GM12864 (cell line): ENCODE results near the gene MAIP1.
"Not testable (repeated sequence)": the region's sequence is repeated elsewhere in the genome, so short reads cannot be mapped to it uniquely, and the experiment has no call there.

ENCODE experiments used
- DNase-seq: peaks from one replicate; pipeline ENCODE4 v3.0.0-alpha.2; 2011; ENCODE audit warnings: low read depth
- H3K4me3 ChIP-seq: 2 replicates; pipeline ENCODE4 v1.5.1; 2011; ENCODE audit warnings: mild to moderate bottlenecking, low read depth, low read length, control low read depth
- TF ChIP-seq, protein P1 (sequence below): IDR thresholded peaks from 2 replicates; pipeline ENCODE4 v1.5.1; 2011; ENCODE audit warnings: low read depth, mild to moderate bottlenecking, moderate library complexity, low read length, control low read depth, inconsistent platforms; ENCODE audit errors: missing control alignments

Gene MAIP1, protein sequence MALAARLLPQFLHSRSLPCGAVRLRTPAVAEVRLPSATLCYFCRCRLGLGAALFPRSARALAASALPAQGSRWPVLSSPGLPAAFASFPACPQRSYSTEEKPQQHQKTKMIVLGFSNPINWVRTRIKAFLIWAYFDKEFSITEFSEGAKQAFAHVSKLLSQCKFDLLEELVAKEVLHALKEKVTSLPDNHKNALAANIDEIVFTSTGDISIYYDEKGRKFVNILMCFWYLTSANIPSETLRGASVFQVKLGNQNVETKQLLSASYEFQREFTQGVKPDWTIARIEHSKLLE

DNA sequence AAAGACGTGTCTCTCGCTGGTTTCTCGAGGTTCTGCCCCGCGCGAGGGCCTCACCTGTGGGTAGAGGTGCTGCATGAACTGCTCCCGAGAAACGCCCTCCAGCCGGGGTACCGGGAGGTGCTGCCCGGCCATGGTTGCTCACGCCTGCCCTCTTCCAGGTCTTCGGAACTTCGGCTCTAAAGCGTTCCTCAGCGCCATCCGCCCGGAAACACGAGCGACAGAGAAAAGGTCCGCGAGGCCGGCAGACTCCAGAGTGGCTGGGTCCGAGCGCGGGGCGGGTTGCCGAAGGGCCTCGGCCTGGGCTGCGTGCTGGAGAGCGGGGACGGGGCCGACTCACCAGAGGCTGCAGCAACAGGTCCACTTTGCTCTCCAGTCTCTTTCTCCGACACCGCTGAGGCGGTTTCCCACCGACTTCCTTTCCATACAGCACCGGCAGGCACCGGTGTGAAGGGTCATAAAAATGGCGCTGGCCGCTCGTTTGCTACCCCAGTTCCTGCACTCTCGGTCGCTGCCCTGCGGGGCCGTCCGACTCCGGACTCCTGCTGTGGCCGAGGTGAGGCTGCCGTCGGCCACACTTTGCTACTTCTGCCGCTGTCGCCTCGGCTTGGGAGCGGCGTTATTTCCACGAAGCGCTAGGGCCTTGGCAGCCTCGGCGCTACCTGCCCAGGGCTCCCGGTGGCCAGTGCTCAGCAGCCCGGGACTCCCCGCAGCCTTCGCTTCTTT, at the start of gene MAIP1, which contains the start of gene TYW5:
TSS of gene MAIP1 (plus strand) at position 244 of the 723 bp plus-strand sequence. CDS start at position 461, 217 bp downstream.
TSS of gene TYW5 (minus strand) at position 153 of the 723 bp plus-strand sequence. CDS start at position 132, 21 bp downstream.
- H3K4me3 ChIP-seq = peak within 1 kb of the TSS; percentile 91
- peak; percentile 52 for DNase-seq
- TF ChIP-seq, protein P1, sequence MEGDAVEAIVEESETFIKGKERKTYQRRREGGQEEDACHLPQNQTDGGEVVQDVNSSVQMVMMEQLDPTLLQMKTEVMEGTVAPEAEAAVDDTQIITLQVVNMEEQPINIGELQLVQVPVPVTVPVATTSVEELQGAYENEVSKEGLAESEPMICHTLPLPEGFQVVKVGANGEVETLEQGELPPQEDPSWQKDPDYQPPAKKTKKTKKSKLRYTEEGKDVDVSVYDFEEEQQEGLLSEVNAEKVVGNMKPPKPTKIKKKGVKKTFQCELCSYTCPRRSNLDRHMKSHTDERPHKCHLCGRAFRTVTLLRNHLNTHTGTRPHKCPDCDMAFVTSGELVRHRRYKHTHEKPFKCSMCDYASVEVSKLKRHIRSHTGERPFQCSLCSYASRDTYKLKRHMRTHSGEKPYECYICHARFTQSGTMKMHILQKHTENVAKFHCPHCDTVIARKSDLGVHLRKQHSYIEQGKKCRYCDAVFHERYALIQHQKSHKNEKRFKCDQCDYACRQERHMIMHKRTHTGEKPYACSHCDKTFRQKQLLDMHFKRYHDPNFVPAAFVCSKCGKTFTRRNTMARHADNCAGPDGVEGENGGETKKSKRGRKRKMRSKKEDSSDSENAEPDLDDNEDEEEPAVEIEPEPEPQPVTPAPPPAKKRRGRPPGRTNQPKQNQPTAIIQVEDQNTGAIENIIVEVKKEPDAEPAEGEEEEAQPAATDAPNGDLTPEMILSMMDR = no peak

- no peak for DNase-seq
- H3K4me3 ChIP-seq = no peak overlapping the region
- TF ChIP-seq, protein P1 = no peak
Measured at GRCh38 chr2:199907008-199907714, 48.2 kb upstream of the MAIP1 start.

DNA sequence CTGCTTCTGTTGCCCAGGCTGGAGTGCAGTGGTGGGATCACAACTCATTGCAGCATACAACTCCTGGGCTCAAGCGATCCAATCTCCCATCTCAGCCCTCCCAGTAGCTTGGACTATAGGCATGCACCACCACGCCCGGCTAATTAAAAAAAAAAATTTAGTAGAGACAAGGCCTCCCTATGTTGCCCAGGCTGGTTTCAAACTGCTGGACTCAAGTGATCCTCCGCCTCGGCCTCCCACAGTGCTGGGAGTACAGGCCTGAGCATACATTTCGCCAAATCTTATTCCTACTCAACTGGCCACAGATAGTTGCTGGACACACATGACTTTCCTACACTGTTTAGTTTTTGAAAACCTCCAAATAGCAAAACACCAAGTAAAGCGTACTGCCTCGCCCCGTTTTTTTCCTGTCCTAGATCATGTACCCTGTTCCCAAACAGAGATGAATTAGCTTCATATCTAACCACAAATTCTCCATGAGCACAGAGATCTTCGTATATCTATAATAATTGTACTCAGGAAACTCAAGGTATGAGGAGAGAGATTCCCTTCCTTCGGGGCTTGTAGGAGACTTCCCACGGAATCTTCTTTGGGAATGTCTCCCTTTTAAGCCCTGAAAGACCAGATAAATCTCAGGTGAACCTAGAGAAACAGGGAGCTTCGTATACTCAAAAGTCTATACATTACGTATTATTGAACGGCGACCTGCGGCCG, 44.9 kb upstream of the MAIP1 start:
- no peak for DNase-seq
- peak overlapping the region; percentile 96 for H3K4me3 ChIP-seq
- TF ChIP-seq, protein P1 = no peak

GRCh38 chr2:199911052-199911876, 44.1 kb upstream of the MAIP1 start, which contains the start of gene C2orf69:
TSS of gene C2orf69 (plus strand) at chr2:199911293. CDS start at chr2:199911439, 146 bp downstream.
- peak within 1 kb of the TSS; percentile 96 for H3K4me3 ChIP-seq
- DNase-seq = peak; percentile 95
- TF ChIP-seq, protein P1 = no peak

- peak; percentile 13 for DNase-seq
- TF ChIP-seq, protein P1 = no peak
- peak overlapping the region; percentile 96 for H3K4me3 ChIP-seq
Measured at GRCh38 chr2:199911877-199912161, 43.6 kb upstream of the MAIP1 start.

- not testable (repeated sequence) for DNase-seq
Measured at GRCh38 chr2:199912553-199913114, 42.7 kb upstream of the MAIP1 start.

More at GRCh38 chr2:199912553-199913114, 42.7 kb upstream of the MAIP1 start:
- H3K4me3 ChIP-seq = peak overlapping the region; percentile 96
